HepG2 (cell line): Measurements from ENCODE around the gene NAV2. TPM values are rescaled to one million over a fixed set of nuclear protein-coding genes. Genes with fewer than 3 reads are reported as not detected.

ENCODE experiments used
- FOXA3 ChIP-seq: IDR thresholded peaks from 2 replicates; pipeline ENCODE4 v1.6.1; 2016; ENCODE audit warnings: missing genetic modification reagents, missing compliant biosample characterization
- MAFG ChIP-seq: sonication (generic); formaldehyde crosslinking; IDR thresholded peaks from 2 replicates; pipeline ENCODE4 v1.5.1; 2020; ENCODE audit warnings: mild to moderate bottlenecking, missing genetic modification reagents
- MED13 ChIP-seq: sonication (generic); formaldehyde crosslinking; IDR thresholded peaks from 2 replicates; pipeline ENCODE4 v1.5.0; 2020; ENCODE audit warnings: missing genetic modification reagents
- MIER3 ChIP-seq: IDR thresholded peaks from 2 replicates; pipeline ENCODE4 v1.6.1; 2016; ENCODE audit warnings: missing compliant biosample characterization, borderline replicate concordance
- NR2F6 ChIP-seq, 2 experiments: IDR thresholded peaks; 2 replicates each; pipeline ENCODE4 v1.6.1; 2016; ENCODE audit warnings: antibody characterized with exemption in 1 of 2, mild to moderate bottlenecking in 1 of 2
- ZNF17 ChIP-seq: sonication (generic); formaldehyde crosslinking; IDR thresholded peaks from 2 replicates; pipeline ENCODE4 v1.5.0; 2020; ENCODE audit warnings: mild to moderate bottlenecking, missing genetic modification reagents
- ZNF598 ChIP-seq: sonication (generic); formaldehyde crosslinking; IDR thresholded peaks from 2 replicates; pipeline ENCODE4 v1.5.1; 2020; ENCODE audit warnings: mild to moderate bottlenecking, missing genetic modification reagents, borderline replicate concordance
- polyA plus RNA-seq, 8 experiments: library from polyadenylated mRNA; depleted of rRNA in 3 of 8; stranded (reverse) in 7 of 8; unstranded in 1 of 8; fragments of >200 nt; fragmentation: Illumina TruSeq in 4 of 8; extraction: Trizol in 4 of 8; gene quantifications; 2 replicates each; pipeline versions ENCODE4 v1.2.1 to v1.2.3, GENCODE V29; 2011 to 2016; ENCODE audit warnings: low read depth in 4 of 8, missing spikeins in 1 of 8, mixed read lengths in 1 of 8; ENCODE audit not compliant: insufficient read depth in 1 of 8
- total RNA-seq, 5 experiments: library from RNA; depleted of rRNA; stranded (reverse); fragments of >200 nt; fragmentation: Illumina TruSeq; extraction: Trizol; gene quantifications; 2 replicates each; pipeline ENCODE4 v1.2.3, GENCODE V29; 2016; ENCODE audit warnings: low read depth in 1 of 5
- TF ChIP-seq, protein P1 (sequence below): sonication (generic); formaldehyde crosslinking; IDR thresholded peaks from 2 replicates; pipeline ENCODE4 v1.5.1; 2020; ENCODE audit warnings: missing genetic modification reagents, mild to moderate bottlenecking, borderline replicate concordance
- TF ChIP-seq, protein P2 (sequence below): sonication (generic); formaldehyde crosslinking; IDR thresholded peaks from 2 replicates; pipeline ENCODE4 v1.5.0; 2020; ENCODE audit warnings: mild to moderate bottlenecking, missing genetic modification reagents, borderline replicate concordance
- TF ChIP-seq, protein P3 (sequence below): sonication (generic); formaldehyde crosslinking; IDR thresholded peaks from 2 replicates; pipeline ENCODE4 v1.4.0; 2020; ENCODE audit warnings: missing genetic modification reagents
- TF ChIP-seq, protein P4 (sequence below): sonication (generic); formaldehyde crosslinking; IDR thresholded peaks from 2 replicates; pipeline ENCODE4 v1.5.0; 2020; ENCODE audit warnings: mild to moderate bottlenecking, missing genetic modification reagents
- TF ChIP-seq, protein P5 (sequence below): sonication (generic); formaldehyde crosslinking; IDR thresholded peaks from 2 replicates; pipeline ENCODE4 v1.5.1; 2020; ENCODE audit warnings: mild to moderate bottlenecking, missing genetic modification reagents, borderline replicate concordance
- TF ChIP-seq, protein P6 (sequence below): sonication (generic); formaldehyde crosslinking; IDR thresholded peaks from 2 replicates; pipeline ENCODE4 v1.9.0; 2021; ENCODE audit warnings: missing genetic modification reagents, mild to moderate bottlenecking, borderline replicate concordance
- TF ChIP-seq, protein P7 (sequence below): sonication (generic); formaldehyde crosslinking; IDR thresholded peaks from 2 replicates; pipeline ENCODE4 v1.4.0; 2020; ENCODE audit warnings: mild to moderate bottlenecking, low read depth, missing genetic modification reagents

The NAV2 gene
- total and polyA plus RNA-seq, 2 of the 13 experiments (the other 11 are each of a cell fraction or from before 2014, with no cell fraction given), result 9.3 to 34.6 TPM

DNA sequence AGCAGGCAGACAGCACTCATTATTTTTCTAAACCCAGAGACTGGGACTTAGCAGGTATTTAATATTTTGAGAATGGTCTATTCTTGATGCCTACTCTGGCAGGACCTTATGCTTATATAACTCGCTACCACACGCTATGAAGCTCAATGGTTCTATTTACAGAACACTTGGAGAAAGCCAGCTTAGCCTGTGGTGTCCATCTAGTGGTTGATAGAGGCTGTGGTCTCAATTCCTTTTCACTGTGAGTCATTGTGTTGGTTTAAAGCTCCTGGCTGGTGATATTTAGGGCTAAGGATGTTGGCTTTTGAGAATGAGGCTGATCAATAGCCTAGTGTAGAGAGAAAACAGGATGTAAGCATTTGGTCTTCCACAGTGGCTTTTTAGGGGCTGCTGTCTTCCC, 241.3 kb downstream of the NAV2 start (continued):
- TF ChIP-seq, protein P1, sequence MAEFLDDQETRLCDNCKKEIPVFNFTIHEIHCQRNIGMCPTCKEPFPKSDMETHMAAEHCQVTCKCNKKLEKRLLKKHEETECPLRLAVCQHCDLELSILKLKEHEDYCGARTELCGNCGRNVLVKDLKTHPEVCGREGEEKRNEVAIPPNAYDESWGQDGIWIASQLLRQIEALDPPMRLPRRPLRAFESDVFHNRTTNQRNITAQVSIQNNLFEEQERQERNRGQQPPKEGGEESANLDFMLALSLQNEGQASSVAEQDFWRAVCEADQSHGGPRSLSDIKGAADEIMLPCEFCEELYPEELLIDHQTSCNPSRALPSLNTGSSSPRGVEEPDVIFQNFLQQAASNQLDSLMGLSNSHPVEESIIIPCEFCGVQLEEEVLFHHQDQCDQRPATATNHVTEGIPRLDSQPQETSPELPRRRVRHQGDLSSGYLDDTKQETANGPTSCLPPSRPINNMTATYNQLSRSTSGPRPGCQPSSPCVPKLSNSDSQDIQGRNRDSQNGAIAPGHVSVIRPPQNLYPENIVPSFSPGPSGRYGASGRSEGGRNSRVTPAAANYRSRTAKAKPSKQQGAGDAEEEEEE, result no peak
- peak; percentile 54 for TF ChIP-seq NR2F6 (IDR thresholded peaks at IDR 0.05)
- TF ChIP-seq NR2F6 (CRISPR knock-in tag; IDR thresholded peaks at IDR 0.05), result 0 out of 2 replicates have a peak, but pooled peaks have one; percentile 26
- TF ChIP-seq MED13 (CRISPR knock-in tag), result no peak
- no peak; the same call in 1 of the 2 replicates for TF ChIP-seq MIER3
- TF ChIP-seq, protein P2, sequence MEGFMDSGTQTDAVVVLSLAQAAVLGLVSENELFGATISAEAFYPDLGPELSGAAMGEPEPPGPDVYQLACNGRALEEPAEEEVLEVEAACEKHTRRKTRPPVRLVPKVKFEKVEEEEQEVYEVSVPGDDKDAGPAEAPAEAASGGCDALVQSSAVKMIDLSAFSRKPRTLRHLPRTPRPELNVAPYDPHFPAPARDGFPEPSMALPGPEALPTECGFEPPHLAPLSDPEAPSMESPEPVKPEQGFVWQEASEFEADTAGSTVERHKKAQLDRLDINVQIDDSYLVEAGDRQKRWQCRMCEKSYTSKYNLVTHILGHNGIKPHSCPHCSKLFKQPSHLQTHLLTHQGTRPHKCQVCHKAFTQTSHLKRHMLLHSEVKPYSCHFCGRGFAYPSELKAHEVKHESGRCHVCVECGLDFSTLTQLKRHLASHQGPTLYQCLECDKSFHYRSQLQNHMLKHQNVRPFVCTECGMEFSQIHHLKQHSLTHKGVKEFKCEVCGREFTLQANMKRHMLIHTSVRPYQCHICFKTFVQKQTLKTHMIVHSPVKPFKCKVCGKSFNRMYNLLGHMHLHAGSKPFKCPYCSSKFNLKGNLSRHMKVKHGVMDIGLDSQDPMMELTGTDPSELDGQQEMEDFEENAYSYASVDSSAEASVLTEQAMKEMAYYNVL (CRISPR knock-in tag), result no peak; the same call in 1 of the 2 replicates
- TF ChIP-seq, protein P3, sequence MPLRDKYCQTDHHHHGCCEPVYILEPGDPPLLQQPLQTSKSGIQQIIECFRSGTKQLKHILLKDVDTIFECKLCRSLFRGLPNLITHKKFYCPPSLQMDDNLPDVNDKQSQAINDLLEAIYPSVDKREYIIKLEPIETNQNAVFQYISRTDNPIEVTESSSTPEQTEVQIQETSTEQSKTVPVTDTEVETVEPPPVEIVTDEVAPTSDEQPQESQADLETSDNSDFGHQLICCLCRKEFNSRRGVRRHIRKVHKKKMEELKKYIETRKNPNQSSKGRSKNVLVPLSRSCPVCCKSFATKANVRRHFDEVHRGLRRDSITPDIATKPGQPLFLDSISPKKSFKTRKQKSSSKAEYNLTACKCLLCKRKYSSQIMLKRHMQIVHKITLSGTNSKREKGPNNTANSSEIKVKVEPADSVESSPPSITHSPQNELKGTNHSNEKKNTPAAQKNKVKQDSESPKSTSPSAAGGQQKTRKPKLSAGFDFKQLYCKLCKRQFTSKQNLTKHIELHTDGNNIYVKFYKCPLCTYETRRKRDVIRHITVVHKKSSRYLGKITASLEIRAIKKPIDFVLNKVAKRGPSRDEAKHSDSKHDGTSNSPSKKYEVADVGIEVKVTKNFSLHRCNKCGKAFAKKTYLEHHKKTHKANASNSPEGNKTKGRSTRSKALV, result 0 out of 2 replicates have a peak, but pooled peaks have one; percentile 14
- no peak for TF ChIP-seq MAFG (CRISPR knock-in tag)
- TF ChIP-seq ZNF17 (CRISPR knock-in tag), result no peak
- TF ChIP-seq, protein P4, sequence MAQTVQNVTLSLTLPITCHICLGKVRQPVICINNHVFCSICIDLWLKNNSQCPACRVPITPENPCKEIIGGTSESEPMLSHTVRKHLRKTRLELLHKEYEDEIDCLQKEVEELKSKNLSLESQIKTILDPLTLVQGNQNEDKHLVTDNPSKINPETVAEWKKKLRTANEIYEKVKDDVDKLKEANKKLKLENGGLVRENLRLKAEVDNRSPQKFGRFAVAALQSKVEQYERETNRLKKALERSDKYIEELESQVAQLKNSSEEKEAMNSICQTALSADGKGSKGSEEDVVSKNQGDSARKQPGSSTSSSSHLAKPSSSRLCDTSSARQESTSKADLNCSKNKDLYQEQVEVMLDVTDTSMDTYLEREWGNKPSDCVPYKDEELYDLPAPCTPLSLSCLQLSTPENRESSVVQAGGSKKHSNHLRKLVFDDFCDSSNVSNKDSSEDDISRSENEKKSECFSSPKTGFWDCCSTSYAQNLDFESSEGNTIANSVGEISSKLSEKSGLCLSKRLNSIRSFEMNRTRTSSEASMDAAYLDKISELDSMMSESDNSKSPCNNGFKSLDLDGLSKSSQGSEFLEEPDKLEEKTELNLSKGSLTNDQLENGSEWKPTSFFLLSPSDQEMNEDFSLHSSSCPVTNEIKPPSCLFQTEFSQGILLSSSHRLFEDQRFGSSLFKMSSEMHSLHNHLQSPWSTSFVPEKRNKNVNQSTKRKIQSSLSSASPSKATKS, result no peak
- TF ChIP-seq, protein P5, sequence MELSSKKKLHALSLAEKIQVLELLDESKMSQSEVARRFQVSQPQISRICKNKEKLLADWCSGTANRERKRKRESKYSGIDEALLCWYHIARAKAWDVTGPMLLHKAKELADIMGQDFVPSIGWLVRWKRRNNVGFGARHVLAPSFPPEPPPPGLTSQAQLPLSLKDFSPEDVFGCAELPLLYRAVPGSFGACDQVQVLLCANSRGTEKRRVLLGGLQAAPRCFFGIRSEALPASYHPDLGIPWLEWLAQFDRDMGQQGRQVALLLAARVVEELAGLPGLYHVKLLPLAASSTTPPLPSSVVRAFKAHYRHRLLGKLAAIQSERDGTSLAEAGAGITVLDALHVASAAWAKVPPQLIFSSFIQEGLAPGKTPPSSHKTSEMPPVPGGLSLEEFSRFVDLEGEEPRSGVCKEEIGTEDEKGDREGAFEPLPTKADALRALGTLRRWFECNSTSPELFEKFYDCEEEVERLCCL, result no peak
- TF ChIP-seq, protein P6, sequence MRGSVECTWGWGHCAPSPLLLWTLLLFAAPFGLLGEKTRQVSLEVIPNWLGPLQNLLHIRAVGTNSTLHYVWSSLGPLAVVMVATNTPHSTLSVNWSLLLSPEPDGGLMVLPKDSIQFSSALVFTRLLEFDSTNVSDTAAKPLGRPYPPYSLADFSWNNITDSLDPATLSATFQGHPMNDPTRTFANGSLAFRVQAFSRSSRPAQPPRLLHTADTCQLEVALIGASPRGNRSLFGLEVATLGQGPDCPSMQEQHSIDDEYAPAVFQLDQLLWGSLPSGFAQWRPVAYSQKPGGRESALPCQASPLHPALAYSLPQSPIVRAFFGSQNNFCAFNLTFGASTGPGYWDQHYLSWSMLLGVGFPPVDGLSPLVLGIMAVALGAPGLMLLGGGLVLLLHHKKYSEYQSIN (CRISPR knock-in tag), result no peak
- no peak for TF ChIP-seq ZNF598 (CRISPR knock-in tag)
- peak; percentile 83 for TF ChIP-seq FOXA3 (CRISPR knock-in tag)
- TF ChIP-seq, protein P7, sequence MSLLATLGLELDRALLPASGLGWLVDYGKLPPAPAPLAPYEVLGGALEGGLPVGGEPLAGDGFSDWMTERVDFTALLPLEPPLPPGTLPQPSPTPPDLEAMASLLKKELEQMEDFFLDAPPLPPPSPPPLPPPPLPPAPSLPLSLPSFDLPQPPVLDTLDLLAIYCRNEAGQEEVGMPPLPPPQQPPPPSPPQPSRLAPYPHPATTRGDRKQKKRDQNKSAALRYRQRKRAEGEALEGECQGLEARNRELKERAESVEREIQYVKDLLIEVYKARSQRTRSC (CRISPR knock-in tag), result no peak
